CD4-positive, alpha-beta memory T cell (primary cell): Measurements from ENCODE around the gene C1GALT1. TPM values are rescaled to one million over a fixed set of nuclear protein-coding genes. Genes with fewer than 3 reads are reported as not detected.
"Not testable (repeated sequence)": the region's sequence is repeated elsewhere in the genome, so short reads cannot be mapped to it uniquely, and the experiment has no call there.

ENCODE experiments used
- CTCF ChIA-PET: fragments of 350-600 bp; sonication (Branson Sonifier 250); formaldehyde crosslinking; loops from one replicate; lab custom pipeline; 2021; ENCODE audit warnings: inconsistent platforms; ENCODE audit not compliant: partially characterized antibody; lab: Charles Lee
- POLR2A ChIA-PET: fragments of 350-600 bp; sonication (Branson Sonifier 250); formaldehyde crosslinking; loops from one replicate; lab custom pipeline; 2021; ENCODE audit not compliant: partially characterized antibody; lab: Charles Lee
- DNase-seq, 5 donors: peaks; one replicate each; pipeline versions ENCODE4 v3.0.0 to v3.0.0-alpha.2; 2020 to 2022; ENCODE audit warnings: mixed read lengths in 1 of 5
- H3K27ac ChIP-seq: one replicate; pipeline ENCODE4 v1.7.0; 2013; ENCODE audit warnings: low read depth, low read length
- H3K27me3 ChIP-seq: 2 replicates; pipeline ENCODE4 v1.7.0; 2013; ENCODE audit warnings: mild to moderate bottlenecking, low read length, moderate library complexity; ENCODE audit not compliant: insufficient read depth
- H3K36me3 ChIP-seq: 2 replicates; pipeline ENCODE4 v1.7.0; 2013; ENCODE audit warnings: mild to moderate bottlenecking, low read length, moderate library complexity; ENCODE audit not compliant: insufficient read depth
- H3K4me1 ChIP-seq: 2 replicates; pipeline ENCODE4 v1.7.0; 2013; ENCODE audit warnings: mild to moderate bottlenecking, low read length, moderate library complexity; ENCODE audit not compliant: insufficient read depth
- H3K4me3 ChIP-seq, 2 donors: one replicate each; pipeline ENCODE4 v1.7.0; 2013; ENCODE audit warnings: low read length in 2 of 2, mild to moderate bottlenecking in 1 of 2
- H3K9me3 ChIP-seq, 2 donors: one replicate each; pipeline ENCODE4 v1.7.0; 2013; ENCODE audit warnings: low read length in 2 of 2, control low read depth in 1 of 2; ENCODE audit not compliant: control insufficient read depth in 1 of 2
- H3K27ac Mint-ChIP-seq, 7 donors: one replicate each; pipeline ENCODE4 v1.8.0; 2020 to 2021; ENCODE audit warnings: mixed read lengths in 7 of 7, mild to moderate bottlenecking in 6 of 7, inconsistent platforms in 3 of 7, moderate library complexity in 3 of 7
- H3K27me3 Mint-ChIP-seq, 2 donors: one replicate each; pipeline ENCODE4 v1.8.0; 2020 to 2021; ENCODE audit warnings: mixed read lengths in 2 of 2
- H3K36me3 Mint-ChIP-seq, 2 donors: one replicate each; pipeline ENCODE4 v1.8.0; 2020 to 2021; ENCODE audit warnings: mixed read lengths in 2 of 2, inconsistent platforms in 1 of 2, mild to moderate bottlenecking in 1 of 2
- H3K4me1 Mint-ChIP-seq, 4 donors: one replicate each; pipeline ENCODE4 v1.8.0; 2020 to 2021; ENCODE audit warnings: mixed read lengths in 4 of 4, mild to moderate bottlenecking in 1 of 4
- H3K4me3 Mint-ChIP-seq, 8 donors: one replicate each; pipeline ENCODE4 v1.8.0; 2020 to 2021; ENCODE audit warnings: mixed read lengths in 8 of 8, mild to moderate bottlenecking in 7 of 8, moderate library complexity in 6 of 8, inconsistent platforms in 3 of 8
- H3K9me3 Mint-ChIP-seq, 8 donors: one replicate each; pipeline ENCODE4 v1.8.0; 2020 to 2021; ENCODE audit warnings: mixed read lengths in 8 of 8, mild to moderate bottlenecking in 5 of 8, inconsistent platforms in 3 of 8, moderate library complexity in 1 of 8
- intact Hi-C: fragments of 100-400 bp; cut with micrococcal nuclease; formaldehyde crosslinking; loops from one replicate; pipeline ENCODE4 v1.15.1; 2023
- polyA plus RNA-seq, 2 donors: library from polyadenylated mRNA; unstranded; fragments of 300-500 nt; fragmentation: Illumina TruSeq; gene quantifications; one replicate each; pipeline ENCODE4 v1.2.3, GENCODE V29; 2021
- total RNA-seq, 2 experiments: library from RNA; stranded (reverse); gene quantifications; one replicate each; pipeline ENCODE4 v1.2.3, GENCODE V29; 2021

The C1GALT1 gene
- total and polyA plus RNA-seq, 4 experiments from 2014 or later = 54.6 to 68.5 (median 58.6) TPM

GRCh38 chr7:7143404-7143803 is 38.9 kb upstream of the C1GALT1 start:
- H3K27ac ChIP-seq, H3K4me1 Mint-ChIP-seq, H3K27me3 Mint-ChIP-seq, H3K27me3 ChIP-seq, H3K4me3 Mint-ChIP-seq, H3K4me3 ChIP-seq, DNase-seq, H3K4me1 ChIP-seq, intact Hi-C loops, H3K36me3 ChIP-seq, H3K9me3 ChIP-seq: not testable (repeated sequence)
- POLR2A ChIA-PET = interaction anchor here (0.6 kb wide), 1 partner anchor 44 kb away, joined by 5 read pairs; no protein-coding TSS in a partner anchor
- peaks cover 6 to 12% of the 10 kb centered on the region in 2 donors for H3K36me3 Mint-ChIP-seq
- H3K27ac Mint-ChIP-seq = peak overlapping the region in 1 of 7 donors; percentile 29
- CTCF ChIA-PET = interaction anchor here (0.7 kb wide), 1 partner anchor 898 kb away, joined by 5 read pairs; no protein-coding TSS in a partner anchor
- peaks cover 3 to 30% (median 17%) of the 10 kb centered on the region in 8 donors for H3K9me3 Mint-ChIP-seq

- POLR2A ChIA-PET = interaction anchor here (1.1 to 1.9 kb wide), 2 partner anchors 37 to 495 kb away, joined by 3 to 8 read pairs; partner anchors contain the start of gene C1GALT1
Observed at GRCh38 chr7:7145151-7145550, 37.2 kb upstream of the C1GALT1 start.

GRCh38 chr7:7146837-7147236 is 35.5 kb upstream of the C1GALT1 start:
- peaks cover 0 to 26% (median 15%) of the 10 kb centered on the region in 8 donors for H3K9me3 Mint-ChIP-seq
- no peak overlapping the region for H3K27ac Mint-ChIP-seq
- no peaks in the 10 kb centered on the region for H3K9me3 ChIP-seq
- no peak for DNase-seq
- ChIA-PET CTCF (interaction anchor here (0.9 to 1.0 kb wide), 2 partner anchors 30 to 35 kb away, joined by 3 read pairs; no protein-coding TSS in a partner anchor), POLR2A (interaction anchor here (1.1 to 1.9 kb wide), 2 partner anchors 10 to 35 kb away, joined by 5 to 8 read pairs; partner anchors contain the start of gene C1GALT1)
- intact Hi-C loops = no loop called here
- peaks cover 5 to 12% of the 10 kb centered on the region in 2 donors for H3K36me3 Mint-ChIP-seq
- no peak overlapping the region for H3K4me3 ChIP-seq
- no peaks in the 10 kb centered on the region for H3K36me3 ChIP-seq
- H3K27me3 Mint-ChIP-seq = no peaks in the 10 kb centered on the region
- H3K27me3 ChIP-seq = no peaks in the 10 kb centered on the region
- peaks cover 6% of the 10 kb centered on the region for H3K4me1 ChIP-seq
- H3K4me1 Mint-ChIP-seq = peaks cover 5 to 10% (median 6%) of the 10 kb centered on the region in 4 donors
- no peak overlapping the region for H3K27ac ChIP-seq
- no peak overlapping the region for H3K4me3 Mint-ChIP-seq

More at GRCh38 chr7:7145151-7145550, 37.2 kb upstream of the C1GALT1 start:
- CTCF ChIA-PET, H3K27ac ChIP-seq, H3K36me3 ChIP-seq, H3K4me3 ChIP-seq, H3K4me3 Mint-ChIP-seq, intact Hi-C loops, DNase-seq, H3K4me1 ChIP-seq, H3K27ac Mint-ChIP-seq, H3K9me3 ChIP-seq, H3K27me3 Mint-ChIP-seq, H3K4me1 Mint-ChIP-seq, H3K27me3 ChIP-seq: not testable (repeated sequence)
- peaks cover 0 to 26% (median 16%) of the 10 kb centered on the region in 8 donors for H3K9me3 Mint-ChIP-seq
- peaks cover 6 to 12% of the 10 kb centered on the region in 2 donors for H3K36me3 Mint-ChIP-seq

GRCh38 chr7:7148798-7149481 is 33.4 kb upstream of the C1GALT1 start:
- peaks cover 0 to 11% (median 8%) of the 10 kb centered on the region in 8 donors for H3K9me3 Mint-ChIP-seq
- H3K9me3 ChIP-seq = no peaks in the 10 kb centered on the region
- DNase-seq = no peak
- H3K4me1 ChIP-seq = peaks cover 11% of the 10 kb centered on the region
- POLR2A ChIA-PET = no interaction called here
- no peak overlapping the region for H3K4me3 ChIP-seq
- no peaks in the 10 kb centered on the region for H3K36me3 ChIP-seq
- peaks cover 5 to 16% (median 10%) of the 10 kb centered on the region in 4 donors for H3K4me1 Mint-ChIP-seq
- intact Hi-C loops = no loop called here
- no peaks in the 10 kb centered on the region for H3K27me3 Mint-ChIP-seq
- H3K27me3 ChIP-seq = no peaks in the 10 kb centered on the region
- H3K4me3 Mint-ChIP-seq = no peak overlapping the region
- CTCF ChIA-PET = interaction anchor here (1.0 to 1.7 kb wide), 3 partner anchors 33 to 45 kb away, joined by 4 to 5 read pairs (median 4); partner anchors contain the start of gene C1GALT1
- H3K27ac Mint-ChIP-seq = no peak overlapping the region
- no peak overlapping the region for H3K27ac ChIP-seq
- peaks cover 0 to 4% of the 10 kb centered on the region in 2 donors for H3K36me3 Mint-ChIP-seq

- Histone ChIP-seq H3K4me1 (peaks cover 21% of the 10 kb centered on the region), H3K36me3 (no peaks in the 10 kb centered on the region), H3K9me3 (no peaks in the 10 kb centered on the region), H3K27ac (no peak overlapping the region), H3K4me3 (no peak overlapping the region), H3K27me3 (no peaks in the 10 kb centered on the region)
- H3K9me3 Mint-ChIP-seq = peaks cover 0 to 13% (median 10%) of the 10 kb centered on the region in 8 donors
- peak overlapping the region in 1 of 8 donors; percentile 19 for H3K4me3 Mint-ChIP-seq
- H3K27ac Mint-ChIP-seq = no peak overlapping the region
- POLR2A ChIA-PET = interaction anchor here (1.6 kb wide), 1 partner anchor 31 kb away, joined by 8 read pairs; the partner anchor contains the start of gene C1GALT1
- no peaks in the 10 kb centered on the region for H3K27me3 Mint-ChIP-seq
- DNase-seq = no peak
- intact Hi-C loops = no loop called here
- peaks cover 10 to 32% (median 21%) of the 10 kb centered on the region in 4 donors for H3K4me1 Mint-ChIP-seq
- peaks cover 1 to 4% of the 10 kb centered on the region in 2 donors for H3K36me3 Mint-ChIP-seq
- CTCF ChIA-PET = no interaction called here
Observed at GRCh38 chr7:7151285-7151684, 31.1 kb upstream of the C1GALT1 start.

- H3K4me3 ChIP-seq = no peak overlapping the region
- no peaks in the 10 kb centered on the region for H3K9me3 ChIP-seq
- H3K4me3 Mint-ChIP-seq = no peak overlapping the region
- peaks cover 1 to 4% of the 10 kb centered on the region in 2 donors for H3K36me3 Mint-ChIP-seq
- no peak overlapping the region for H3K27ac Mint-ChIP-seq
- H3K9me3 Mint-ChIP-seq = peaks cover 0 to 13% (median 10%) of the 10 kb centered on the region in 8 donors
- ChIA-PET CTCF (no interaction called here), POLR2A (interaction anchor here (1.6 kb wide), 1 partner anchor 30 kb away, joined by 8 read pairs; the partner anchor contains the start of gene C1GALT1)
- H3K27ac ChIP-seq = no peak overlapping the region
- H3K4me1 Mint-ChIP-seq = peaks cover 14 to 38% (median 26%) of the 10 kb centered on the region in 4 donors
- H3K27me3 Mint-ChIP-seq = no peaks in the 10 kb centered on the region
- H3K4me1 ChIP-seq = peaks cover 27% of the 10 kb centered on the region
- H3K36me3 ChIP-seq = no peaks in the 10 kb centered on the region
- no peak for DNase-seq
- intact Hi-C loops = no loop called here
- H3K27me3 ChIP-seq = no peaks in the 10 kb centered on the region
Observed at GRCh38 chr7:7151865-7152264, 30.5 kb upstream of the C1GALT1 start.

- peaks cover 1 to 4% of the 10 kb centered on the region in 2 donors for H3K36me3 Mint-ChIP-seq
- Histone ChIP-seq H3K4me1 (peaks cover 30% of the 10 kb centered on the region), H3K9me3 (no peaks in the 10 kb centered on the region), H3K36me3 (no peaks in the 10 kb centered on the region), H3K27me3 (no peaks in the 10 kb centered on the region), H3K4me3 (no peak overlapping the region), H3K27ac (no peak overlapping the region)
- ChIA-PET POLR2A (interaction anchor here (1.0 kb wide), 1 partner anchor 29 kb away, joined by 4 read pairs; no protein-coding TSS in a partner anchor), CTCF (no interaction called here)
- peaks cover 0 to 13% (median 10%) of the 10 kb centered on the region in 8 donors for H3K9me3 Mint-ChIP-seq
- H3K4me3 Mint-ChIP-seq = peak overlapping the region in 2 of 8 donors; percentile 36 to 46
- no peak for DNase-seq
- intact Hi-C loops = no loop called here
- H3K27ac Mint-ChIP-seq = no peak overlapping the region
- no peaks in the 10 kb centered on the region for H3K27me3 Mint-ChIP-seq
- peaks cover 19 to 42% (median 30%) of the 10 kb centered on the region in 4 donors for H3K4me1 Mint-ChIP-seq
Observed at GRCh38 chr7:7152315-7152714, 30.0 kb upstream of the C1GALT1 start.
